HUES64 (cell line): ENCODE measurements around the gene LCE1B.

Source experiments
- H3K27ac ChIP-seq: 2 replicates; pipeline ENCODE4 v1.7.0; 2013; ENCODE audit warnings: low read depth, low read length, inconsistent platforms
- H3K27me3 ChIP-seq: 2 replicates; pipeline ENCODE4 v1.6.1; 2013; ENCODE audit warnings: mild to moderate bottlenecking, low read length; ENCODE audit not compliant: insufficient read depth
- H3K36me3 ChIP-seq: 2 replicates; pipeline ENCODE4 v1.6.1; 2013; ENCODE audit warnings: mild to moderate bottlenecking, low read length; ENCODE audit not compliant: insufficient read depth
- H3K4me1 ChIP-seq: 2 replicates; pipeline ENCODE4 v1.6.1; 2013; ENCODE audit warnings: mild to moderate bottlenecking, low read length, moderate library complexity; ENCODE audit not compliant: insufficient read depth
- H3K4me3 ChIP-seq: 2 replicates; pipeline ENCODE4 v1.5.1; 2013; ENCODE audit warnings: mild to moderate bottlenecking, low read length, moderate library complexity
- H3K9ac ChIP-seq: 2 replicates; pipeline ENCODE4 v1.6.1; 2013; ENCODE audit warnings: mild to moderate bottlenecking, low read depth, low read length
- H3K9me3 ChIP-seq: 2 replicates; pipeline ENCODE4 v1.6.1; 2013; ENCODE audit warnings: low read depth, low read length; ENCODE audit not compliant: insufficient read depth
- WGBS: fragments of 150-250, 120-280 bp; methylation state at CpG from one replicate; pipeline ENCODE4 v1.1.7; 2013; ENCODE audit warnings: missing lambda C conversion rate; 5-methylcytosine and 5-hydroxymethylcytosine counted together

Gene LCE1B

DNA sequence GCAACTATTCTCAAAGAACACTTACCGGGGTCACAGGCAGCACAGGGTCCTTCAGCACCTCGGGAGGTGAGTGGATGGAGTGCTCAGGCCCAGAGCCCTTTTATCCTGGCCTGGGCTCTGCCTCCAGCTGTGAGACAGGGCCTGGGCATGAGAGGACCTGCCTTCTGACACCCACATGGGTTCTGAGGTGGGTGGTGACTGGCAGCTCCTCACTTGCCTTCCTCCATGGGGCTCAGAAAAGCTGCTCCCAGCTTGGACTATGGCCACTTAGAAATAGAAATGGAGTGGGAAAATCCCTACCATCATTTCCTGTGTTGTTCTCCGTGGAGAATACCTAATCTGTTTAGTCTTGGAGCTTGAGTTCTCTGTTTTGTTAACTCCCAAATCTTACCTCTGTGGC is 5.2 kb upstream of the LCE1B start, which contains the start of gene LCE1C:
Gene LCE1C (minus strand): TSS at position 76 of the 400 bp plus-strand sequence. CDS start 1,173 bp downstream, outside the sequence.
- H3K9ac ChIP-seq, result no peak within 1 kb of the TSS
- 61% methylated on average over 2 of the region's 3 CpGs for WGBS
- no peak within 1 kb of the TSS for H3K27ac ChIP-seq
- no peaks in the 10 kb centered on the region for H3K27me3 ChIP-seq
- H3K4me1 ChIP-seq, result no peaks in the 10 kb centered on the region
- no peak within 1 kb of the TSS for H3K4me3 ChIP-seq
- H3K36me3 ChIP-seq, result no peaks in the 10 kb centered on the region
- H3K9me3 ChIP-seq, result peaks cover 95% of the 10 kb centered on the region

DNA sequence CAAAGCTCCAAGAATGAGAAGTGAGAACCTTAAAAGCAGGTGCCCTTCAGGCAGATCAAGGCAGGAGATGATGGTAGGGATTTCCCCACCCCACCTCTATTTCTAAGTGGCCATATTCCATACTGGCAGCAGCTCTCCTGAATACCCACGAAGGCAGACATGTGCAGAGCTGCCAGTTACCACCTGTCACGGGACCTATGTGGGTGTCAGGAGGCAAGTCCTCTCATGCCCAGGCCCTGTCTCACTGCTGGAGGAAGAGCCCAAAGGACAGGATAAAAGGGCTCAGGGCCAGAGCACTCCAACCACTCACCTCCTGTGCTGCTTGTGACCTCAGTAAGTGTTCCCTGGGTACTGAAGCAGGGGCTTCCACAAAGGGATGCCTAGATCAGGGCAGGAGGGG is 721 bp upstream of the LCE1B start:
- no peaks in the 10 kb centered on the region for H3K27me3 ChIP-seq
- no peak overlapping the region for H3K4me3 ChIP-seq
- H3K9ac ChIP-seq, result no peak overlapping the region
- H3K4me1 ChIP-seq, result no peaks in the 10 kb centered on the region
- H3K36me3 ChIP-seq, result no peaks in the 10 kb centered on the region
- peaks cover 93% of the 10 kb centered on the region for H3K9me3 ChIP-seq
- no peak overlapping the region for H3K27ac ChIP-seq
- 52% methylated on average over 2 of the region's 2 CpGs for WGBS

DNA sequence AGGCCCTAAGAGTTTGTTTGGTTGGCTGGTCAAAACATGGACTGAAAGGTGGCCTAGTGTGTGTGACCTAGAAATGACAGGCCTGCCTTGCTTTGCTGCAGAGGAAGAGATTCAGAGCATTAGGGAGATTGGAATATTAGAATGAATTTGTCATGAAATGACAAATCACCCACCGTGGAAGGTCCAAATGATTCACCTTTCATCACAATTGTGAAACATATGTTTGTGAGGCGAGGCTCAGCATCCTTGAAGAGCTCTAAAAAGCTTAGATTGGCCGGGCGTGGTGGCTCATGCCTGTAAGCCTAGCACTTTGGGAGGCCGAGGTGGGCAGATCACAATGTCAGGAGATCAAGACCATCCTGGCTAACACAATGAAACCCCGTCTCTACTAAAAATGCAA is 5.5 kb downstream of the LCE1B start:
- H3K4me3 ChIP-seq, result no peak overlapping the region
- no peaks in the 10 kb centered on the region for H3K4me1 ChIP-seq
- no peak overlapping the region for H3K27ac ChIP-seq
- WGBS, result 79% methylated on average over 6 of the region's 6 CpGs
- peaks cover 83% of the 10 kb centered on the region for H3K9me3 ChIP-seq
- H3K9ac ChIP-seq, result no peak overlapping the region
- no peaks in the 10 kb centered on the region for H3K27me3 ChIP-seq
- H3K36me3 ChIP-seq, result no peaks in the 10 kb centered on the region

DNA sequence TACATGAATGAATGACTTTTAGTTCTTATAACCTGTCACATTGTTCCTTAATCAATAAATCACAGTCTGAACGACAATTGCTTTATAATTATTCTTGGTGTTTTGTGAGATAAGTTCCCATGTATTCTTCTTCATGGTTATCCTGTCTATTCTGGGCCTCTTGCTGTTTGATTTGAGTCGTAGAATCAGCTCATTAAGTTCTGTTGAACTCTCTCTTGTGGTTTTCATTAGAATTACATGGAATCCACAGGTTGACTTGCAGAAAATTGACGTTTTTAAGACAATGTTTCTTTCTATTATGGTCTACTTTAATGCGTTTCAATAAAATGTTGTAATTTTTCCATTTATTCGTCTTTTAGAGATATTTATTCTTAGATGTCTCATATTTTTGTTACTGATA is 11.5 kb downstream of the LCE1B start:
- Histone ChIP-seq H3K9ac (no peak overlapping the region), H3K9me3 (peaks cover 93% of the 10 kb centered on the region), H3K27me3 (no peaks in the 10 kb centered on the region), H3K4me3 (no peak overlapping the region), H3K27ac (no peak overlapping the region), H3K4me1 (no peaks in the 10 kb centered on the region), H3K36me3 (no peaks in the 10 kb centered on the region)
- 19% methylated on average over 2 of the region's 5 CpGs for WGBS

DNA sequence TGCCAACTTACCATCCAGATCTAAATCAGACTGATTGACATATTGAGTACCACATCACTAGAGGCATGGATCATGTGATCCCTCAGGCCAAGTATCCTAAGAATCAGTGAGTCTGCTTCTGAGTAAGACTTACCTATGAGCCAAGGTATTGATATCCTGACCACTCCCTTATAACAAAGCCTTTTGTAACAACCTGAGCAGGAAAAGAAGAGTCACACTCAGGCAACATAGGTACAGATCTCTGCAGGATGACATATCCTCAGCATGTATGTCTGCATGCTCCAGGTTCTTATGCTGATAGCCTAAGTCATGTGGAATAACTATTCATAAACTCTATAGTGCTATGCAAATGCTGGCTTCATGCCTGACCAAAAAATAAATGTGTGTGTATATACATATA is 13.2 kb downstream of the LCE1B start:
- Histone ChIP-seq H3K4me3 (no peak overlapping the region), H3K9me3 (peaks cover 92% of the 10 kb centered on the region), H3K27me3 (no peaks in the 10 kb centered on the region), H3K27ac (no peak overlapping the region), H3K4me1 (no peaks in the 10 kb centered on the region), H3K36me3 (no peaks in the 10 kb centered on the region), H3K9ac (no peak overlapping the region)

DNA sequence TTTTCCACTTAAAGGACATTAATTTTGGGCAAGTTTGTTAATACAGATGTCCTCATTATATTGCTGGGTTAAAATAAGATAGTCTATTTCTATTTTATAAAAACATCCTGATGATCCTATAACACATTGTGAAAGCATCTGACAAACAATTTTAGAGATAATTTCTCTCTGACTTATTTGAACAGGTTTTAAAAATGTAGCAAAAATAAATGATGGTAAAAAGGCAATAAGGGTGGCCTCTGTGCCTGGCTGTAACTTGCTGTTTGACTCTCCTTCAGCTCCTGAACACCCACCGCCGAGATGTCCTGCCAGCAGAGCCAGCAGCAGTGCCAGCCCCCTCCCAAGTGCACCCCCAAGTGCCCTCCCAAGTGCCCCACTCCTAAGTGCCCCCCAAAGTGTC is 15.4 kb downstream of the LCE1B start, which contains the start of gene LCE1A:
Gene LCE1A (plus strand): TSS at position 301 of the 400 bp plus-strand sequence. CDS start 0 bp downstream, at position 301.
- WGBS, result 76% methylated on average over 2 of the region's 2 CpGs
- Histone ChIP-seq H3K36me3 (no peaks in the 10 kb centered on the region), H3K4me3 (no peak within 1 kb of the TSS), H3K27ac (no peak within 1 kb of the TSS), H3K4me1 (no peaks in the 10 kb centered on the region), H3K9me3 (peaks cover 77% of the 10 kb centered on the region), H3K27me3 (no peaks in the 10 kb centered on the region), H3K9ac (no peak within 1 kb of the TSS)

DNA sequence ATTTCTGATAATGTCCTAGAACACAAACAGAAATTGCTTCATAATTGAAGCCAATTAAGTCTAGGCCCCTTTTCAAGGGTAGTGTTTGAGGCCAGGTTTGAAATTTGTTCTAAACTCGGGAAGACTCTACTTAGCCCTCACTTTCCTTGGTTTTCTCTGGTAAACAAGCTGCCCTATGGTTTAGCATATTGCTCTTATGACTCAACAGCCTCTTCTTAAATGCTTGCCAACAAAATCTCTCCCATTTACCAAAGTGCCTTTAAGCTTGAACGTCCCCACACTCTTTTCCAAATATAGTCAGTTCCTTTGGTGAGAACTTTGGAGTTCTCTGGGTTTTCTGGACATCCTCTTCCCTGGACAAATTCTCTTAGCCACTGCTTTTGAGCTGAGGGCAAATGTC is 25.1 kb downstream of the LCE1B start:
- peaks cover 49% of the 10 kb centered on the region for H3K9me3 ChIP-seq
- H3K27ac ChIP-seq, result no peak overlapping the region
- H3K9ac ChIP-seq, result no peak overlapping the region
- H3K36me3 ChIP-seq, result no peaks in the 10 kb centered on the region
- no peaks in the 10 kb centered on the region for H3K4me1 ChIP-seq
- 34% methylated on average over 2 of the region's 2 CpGs for WGBS
- no peaks in the 10 kb centered on the region for H3K27me3 ChIP-seq
- H3K4me3 ChIP-seq, result no peak overlapping the region

DNA sequence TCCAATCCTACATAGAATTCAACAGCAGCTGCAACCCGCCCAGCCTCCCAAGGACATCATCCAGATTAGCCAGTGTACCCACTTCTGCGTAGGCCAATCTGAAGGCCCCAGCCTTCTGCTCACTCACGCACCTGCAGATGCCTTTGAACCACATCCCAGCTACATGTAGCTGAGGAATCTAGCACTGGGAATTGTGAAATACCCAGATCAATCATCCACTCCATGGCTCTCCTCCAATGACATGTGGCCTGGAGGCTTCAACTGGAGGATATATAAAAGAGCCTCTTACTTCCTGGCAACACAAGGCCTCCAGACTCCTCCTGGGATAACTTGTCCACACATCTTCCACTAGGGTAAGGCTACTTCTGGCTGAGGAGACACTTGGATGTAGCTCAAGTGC is 30.8 kb downstream of the LCE1B start, which contains the start of gene LCE6A:
Gene LCE6A (plus strand): TSS at position 301 of the 400 bp plus-strand sequence. CDS start 665 bp downstream, outside the sequence.
- Histone ChIP-seq H3K27me3 (no peaks in the 10 kb centered on the region), H3K9me3 (peaks cover 91% of the 10 kb centered on the region), H3K9ac (no peak within 1 kb of the TSS), H3K36me3 (no peaks in the 10 kb centered on the region), H3K27ac (no peak within 1 kb of the TSS), H3K4me1 (no peaks in the 10 kb centered on the region), H3K4me3 (no peak within 1 kb of the TSS)
- 69% methylated on average over 3 of the region's 3 CpGs for WGBS

DNA sequence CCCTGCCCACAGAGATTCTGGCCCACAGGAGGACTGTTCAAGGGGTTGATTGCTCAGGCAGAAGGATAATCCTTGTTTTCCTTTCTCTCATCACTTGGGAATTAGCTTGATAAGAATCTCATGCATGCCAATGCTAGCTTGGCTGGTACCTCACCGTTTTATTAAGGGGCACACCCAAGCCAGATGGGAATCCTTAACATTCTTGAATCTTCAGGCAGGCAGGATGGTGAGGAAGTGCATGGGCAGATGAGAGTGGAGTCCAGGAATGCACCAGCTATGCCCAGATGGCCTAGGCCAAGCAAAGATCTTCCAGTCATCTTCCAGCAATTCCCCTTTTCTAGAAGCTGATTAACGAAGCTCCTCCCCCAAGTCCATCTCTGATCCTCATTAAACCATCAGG is 43.9 kb downstream of the LCE1B start:
- Histone ChIP-seq H3K27ac (no peak overlapping the region), H3K4me1 (no peaks in the 10 kb centered on the region), H3K27me3 (no peaks in the 10 kb centered on the region), H3K4me3 (no peak overlapping the region), H3K36me3 (no peaks in the 10 kb centered on the region), H3K9me3 (peaks cover 92% of the 10 kb centered on the region), H3K9ac (no peak overlapping the region)
- 16% methylated on average over 2 of the region's 2 CpGs for WGBS

DNA sequence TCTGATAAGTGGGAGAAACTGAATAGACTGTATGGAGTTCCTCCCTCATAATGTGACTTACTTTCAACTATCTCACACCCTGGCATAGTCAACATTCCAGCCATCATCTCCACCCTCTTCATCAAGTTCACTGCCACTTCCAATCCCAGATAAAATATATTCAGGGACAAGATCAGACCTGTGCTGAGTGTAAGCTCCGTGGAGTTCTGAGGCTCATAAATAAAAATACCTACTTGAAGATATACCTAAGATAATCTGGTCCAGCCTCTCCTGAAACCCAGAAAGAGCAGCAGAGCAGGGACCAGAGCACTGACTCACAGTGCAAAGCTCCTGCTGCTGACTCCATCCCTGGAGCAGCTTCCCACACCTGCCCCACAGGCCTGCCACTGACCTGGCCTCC is 46.3 kb downstream of the LCE1B start:
- H3K4me1 ChIP-seq, result no peaks in the 10 kb centered on the region
- H3K9me3 ChIP-seq, result peaks cover 97% of the 10 kb centered on the region
- no peak overlapping the region for H3K27ac ChIP-seq
- H3K9ac ChIP-seq, result no peak overlapping the region
- WGBS, result 80% methylated on average over 1 of the region's 1 CpG
- H3K36me3 ChIP-seq, result no peaks in the 10 kb centered on the region
- no peak overlapping the region for H3K4me3 ChIP-seq
- H3K27me3 ChIP-seq, result no peaks in the 10 kb centered on the region

DNA sequence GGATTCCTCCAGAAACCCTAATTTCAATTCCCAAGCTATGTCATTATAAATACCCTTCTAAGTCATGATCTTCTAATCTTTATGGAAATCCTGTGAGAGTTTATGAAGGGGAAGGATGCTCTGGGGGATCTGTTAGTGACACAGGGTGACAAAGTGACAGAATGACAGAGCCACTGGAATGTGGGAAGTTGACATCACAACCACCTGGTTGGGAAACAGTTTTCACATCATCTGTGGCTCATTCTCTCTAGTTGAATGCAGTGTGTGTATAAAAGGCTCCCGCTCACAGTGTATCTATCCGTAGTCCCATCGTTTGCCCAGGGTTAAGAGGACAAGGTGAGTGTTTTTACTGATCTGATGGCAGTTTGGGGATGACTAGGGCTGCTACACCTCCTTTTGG is 47.9 kb downstream of the LCE1B start, which contains the start of gene LCE7A:
Gene LCE7A (plus strand): TSS at position 301 of the 400 bp plus-strand sequence. CDS start 702 bp downstream, outside the sequence.
- H3K27ac ChIP-seq, result no peak within 1 kb of the TSS
- WGBS, result 78% methylated on average over 3 of the region's 3 CpGs
- no peak within 1 kb of the TSS for H3K9ac ChIP-seq
- H3K4me3 ChIP-seq, result no peak within 1 kb of the TSS
- H3K9me3 ChIP-seq, result peaks cover 99% of the 10 kb centered on the region
- H3K27me3 ChIP-seq, result no peaks in the 10 kb centered on the region
- H3K36me3 ChIP-seq, result no peaks in the 10 kb centered on the region
- H3K4me1 ChIP-seq, result no peaks in the 10 kb centered on the region

DNA sequence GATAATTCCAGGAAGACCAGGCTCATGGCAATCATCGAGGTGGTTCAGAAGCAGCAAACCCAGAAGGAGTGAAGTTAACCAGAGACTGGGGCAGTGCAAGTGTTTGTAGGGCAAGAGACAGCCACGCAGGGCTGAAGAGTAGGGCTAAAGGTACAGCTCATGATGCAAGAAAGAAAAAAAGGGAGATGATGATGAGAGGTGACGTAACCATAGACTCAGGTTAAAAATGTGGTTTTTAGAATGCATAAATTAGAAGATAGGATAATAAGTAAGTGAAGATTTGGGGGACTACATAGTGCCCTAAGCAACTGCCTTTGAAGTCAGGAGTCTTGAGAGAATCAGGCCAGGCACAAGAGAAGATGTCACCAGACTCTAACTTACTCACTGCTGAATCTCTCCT is 48.4 kb downstream of the LCE1B start:
- H3K4me3 ChIP-seq, result no peak overlapping the region
- WGBS, result 65% methylated on average over 3 of the region's 3 CpGs
- H3K27me3 ChIP-seq, result no peaks in the 10 kb centered on the region
- no peak overlapping the region for H3K27ac ChIP-seq
- H3K9me3 ChIP-seq, result peaks cover 99% of the 10 kb centered on the region
- no peaks in the 10 kb centered on the region for H3K4me1 ChIP-seq
- H3K36me3 ChIP-seq, result no peaks in the 10 kb centered on the region
- no peak overlapping the region for H3K9ac ChIP-seq
